Liver (tissue), 9 donors: ENCODE data around the gene NGFR. TPM values are rescaled to one million over a fixed set of nuclear protein-coding genes. Genes with fewer than 3 reads are reported as not detected.

Source experiments
- DNase-seq: peaks from one replicate; pipeline ENCODE4 v3.0.0-alpha.2; 2017; ENCODE audit warnings: low spot score
- H3K27ac ChIP-seq, 2 donors: one replicate each; pipeline ENCODE4 v1.7.0; 2013; ENCODE audit warnings: inconsistent platforms in 2 of 2, low read length in 2 of 2, control low read depth in 1 of 2, low read depth in 1 of 2, mild to moderate bottlenecking in 1 of 2
- H3K27me3 ChIP-seq, 4 donors: one replicate each; pipeline versions ENCODE4 v1.6.1 to v1.7.0; 2013; ENCODE audit warnings: low read length in 3 of 4, inconsistent platforms in 1 of 4, mild to moderate bottlenecking in 1 of 4, moderate library complexity in 1 of 4; ENCODE audit not compliant: control insufficient read depth in 4 of 4, insufficient read depth in 4 of 4
- H3K36me3 ChIP-seq, 4 donors: one replicate each; pipeline versions ENCODE4 v1.6.1 to v1.7.0; 2013; ENCODE audit warnings: low read length in 3 of 4, mild to moderate bottlenecking in 3 of 4, low read depth in 1 of 4, moderate library complexity in 1 of 4; ENCODE audit not compliant: control insufficient read depth in 4 of 4, insufficient read depth in 3 of 4
- H3K4me1 ChIP-seq, 4 donors: one replicate each; pipeline versions ENCODE4 v1.6.1 to v1.7.0; 2013; ENCODE audit warnings: low read length in 3 of 4, mild to moderate bottlenecking in 3 of 4, moderate library complexity in 1 of 4; ENCODE audit not compliant: control insufficient read depth in 4 of 4, insufficient read depth in 4 of 4
- H3K4me3 ChIP-seq, 3 donors: one replicate each; pipeline versions ENCODE4 v1.6.1 to v1.7.0; 2013; ENCODE audit warnings: low read length in 3 of 3, control low read depth in 1 of 3, low read depth in 1 of 3, mild to moderate bottlenecking in 1 of 3
- H3K9ac ChIP-seq, 2 donors: one replicate each; pipeline ENCODE4 v1.7.0; 2013; ENCODE audit warnings: low read length in 2 of 2, mild to moderate bottlenecking in 2 of 2, moderate library complexity in 2 of 2, control low read depth in 1 of 2, low read depth in 1 of 2
- H3K9me3 ChIP-seq, 4 donors: one replicate each; pipeline versions ENCODE4 v1.6.1 to v1.7.0; 2013; ENCODE audit warnings: low read length in 3 of 4; ENCODE audit not compliant: control insufficient read depth in 4 of 4
- EGR1 ChIP-seq, 2 donors: IDR thresholded peaks; 2 replicates each; pipeline ENCODE4 v1.6.1; 2016 to 2018; ENCODE audit warnings: antibody characterized with exemption in 2 of 2, low read depth in 2 of 2
- FOXA2 ChIP-seq: IDR thresholded peaks from 2 replicates; pipeline ENCODE4 v1.6.1; 2016; ENCODE audit warnings: antibody characterized with exemption
- GABPA ChIP-seq, 2 donors: IDR thresholded peaks in 1 of 2; conservative IDR thresholded peaks in 1 of 2; 2 replicates each; pipeline ENCODE4 v1.6.1; 2016; ENCODE audit warnings: antibody characterized with exemption in 2 of 2, mild to moderate bottlenecking in 1 of 2, moderate library complexity in 1 of 2
- HNF4A ChIP-seq, 2 donors: conservative IDR thresholded peaks; 2 replicates each; pipeline ENCODE4 v1.6.1; 2016; ENCODE audit warnings: antibody characterized with exemption in 2 of 2, mild to moderate bottlenecking in 2 of 2
- HNF4G ChIP-seq: IDR thresholded peaks from 2 replicates; pipeline ENCODE4 v1.6.1; 2016; ENCODE audit warnings: antibody characterized with exemption
- JUND ChIP-seq, 2 donors: IDR thresholded peaks; 2 replicates each; pipeline ENCODE4 v1.6.1; 2016; ENCODE audit warnings: antibody characterized with exemption in 2 of 2
- NR2F2 ChIP-seq: IDR thresholded peaks from 2 replicates; pipeline ENCODE4 v1.6.1; 2016; ENCODE audit warnings: antibody characterized with exemption
- RAD21 ChIP-seq, 2 donors: IDR thresholded peaks; 2 replicates each; pipeline ENCODE4 v1.6.1; 2016; ENCODE audit warnings: antibody characterized with exemption in 2 of 2, mild to moderate bottlenecking in 2 of 2
- REST ChIP-seq: IDR thresholded peaks from 2 replicates; pipeline ENCODE4 v1.6.1; 2016; ENCODE audit warnings: antibody characterized with exemption, mild to moderate bottlenecking
- SP1 ChIP-seq: IDR thresholded peaks from 2 replicates; pipeline ENCODE4 v1.6.1; 2018; ENCODE audit warnings: antibody characterized with exemption, mild to moderate bottlenecking
- TAF1 ChIP-seq: conservative IDR thresholded peaks from 2 replicates; pipeline ENCODE4 v1.6.1; 2016; ENCODE audit warnings: antibody characterized with exemption, mild to moderate bottlenecking
- YY1 ChIP-seq: IDR thresholded peaks from 2 replicates; pipeline ENCODE4 v1.6.1; 2016; ENCODE audit warnings: antibody characterized with exemption, mild to moderate bottlenecking
- ZBTB33 ChIP-seq: IDR thresholded peaks from 2 replicates; pipeline ENCODE4 v1.6.1; 2016; ENCODE audit warnings: antibody characterized with exemption
- WGBS: extraction: QIAGEN DNeasy Blood & Tissue Kit; methylation state at CpG from one replicate; pipeline ENCODE4 v1.1.7; 2013; 5-methylcytosine and 5-hydroxymethylcytosine counted together
- polyA plus RNA-seq, 2 donors: library from polyadenylated mRNA; stranded (reverse) in 1 of 2; unstranded in 1 of 2; fragments of 200-250 nt in 1 of 2; fragments of >200 nt in 1 of 2; fragmentation: Nextera tagmentation in 1 of 2; extraction: Ambion mirVana in 1 of 2; gene quantifications; one replicate each; pipeline versions ENCODE4 v1.2.1 to v1.2.3, GENCODE V29; 2013 to 2015
- total RNA-seq, 2 donors: library from RNA; depleted of rRNA; stranded (reverse); fragments of >200 nt; gene quantifications; one replicate each; pipeline ENCODE4 v1.2.3, GENCODE V29; 2014
- TF ChIP-seq, protein P1 (sequence below): fragments of 150-350 bp; IDR thresholded peaks from 2 replicates; pipeline ENCODE4 v1.5.1; 2017; ENCODE audit warnings: improper control_type of control experiment, low read depth, low read length; ENCODE audit not compliant: missing input control
- donor health status: healthy.
- donor health status: healthy.
- donor health status: healthy.
- donor health status: healthy.
- donor health status: healthy.

The NGFR gene
- total and polyA plus RNA-seq, 4 donors, result 6.9 to 11.0 (median 10.5) TPM

GRCh38 chr17:49459401-49459984 is 35.6 kb upstream of the NGFR start:
- TF ChIP-seq GABPA (IDR thresholded peaks at IDR 0.05 in 1 of 2, conservative IDR thresholded peaks at IDR 0.05 in 1 of 2) (no peak), REST (no peak), HNF4G (no peak), NR2F2 (no peak), ZBTB33 (no peak), SP1 (no peak), TAF1 (no peak), JUND (IDR thresholded peaks at IDR 0.05) (no peak), RAD21 (IDR thresholded peaks at IDR 0.05) (no peak), EGR1 (IDR thresholded peaks at IDR 0.05; ENCODE audit: low read depth in 2 of 2) (no peak)
- TF ChIP-seq, protein P1, sequence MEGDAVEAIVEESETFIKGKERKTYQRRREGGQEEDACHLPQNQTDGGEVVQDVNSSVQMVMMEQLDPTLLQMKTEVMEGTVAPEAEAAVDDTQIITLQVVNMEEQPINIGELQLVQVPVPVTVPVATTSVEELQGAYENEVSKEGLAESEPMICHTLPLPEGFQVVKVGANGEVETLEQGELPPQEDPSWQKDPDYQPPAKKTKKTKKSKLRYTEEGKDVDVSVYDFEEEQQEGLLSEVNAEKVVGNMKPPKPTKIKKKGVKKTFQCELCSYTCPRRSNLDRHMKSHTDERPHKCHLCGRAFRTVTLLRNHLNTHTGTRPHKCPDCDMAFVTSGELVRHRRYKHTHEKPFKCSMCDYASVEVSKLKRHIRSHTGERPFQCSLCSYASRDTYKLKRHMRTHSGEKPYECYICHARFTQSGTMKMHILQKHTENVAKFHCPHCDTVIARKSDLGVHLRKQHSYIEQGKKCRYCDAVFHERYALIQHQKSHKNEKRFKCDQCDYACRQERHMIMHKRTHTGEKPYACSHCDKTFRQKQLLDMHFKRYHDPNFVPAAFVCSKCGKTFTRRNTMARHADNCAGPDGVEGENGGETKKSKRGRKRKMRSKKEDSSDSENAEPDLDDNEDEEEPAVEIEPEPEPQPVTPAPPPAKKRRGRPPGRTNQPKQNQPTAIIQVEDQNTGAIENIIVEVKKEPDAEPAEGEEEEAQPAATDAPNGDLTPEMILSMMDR, result no peak
- no peak overlapping the region for H3K27ac ChIP-seq
- no peak for DNase-seq
- H3K9me3 ChIP-seq, result peaks cover 0 to 8% (median under 1%) of the 10 kb centered on the region in 4 donors
- H3K36me3 ChIP-seq, result no peaks in the 10 kb centered on the region
- peaks cover 0 to 18% (median 3%) of the 10 kb centered on the region in 4 donors for H3K27me3 ChIP-seq
- H3K4me3 ChIP-seq, result no peak overlapping the region
- H3K4me1 ChIP-seq, result no peaks in the 10 kb centered on the region
- WGBS, result 37% methylated on average over 7 of the region's 7 CpGs
- no peak overlapping the region for H3K9ac ChIP-seq

- TF ChIP-seq HNF4A (conservative IDR thresholded peaks at IDR 0.05), result no peak
- no peak for TF ChIP-seq TAF1
- TF ChIP-seq ZBTB33, result no peak
- no peak for TF ChIP-seq FOXA2
- no peak for TF ChIP-seq EGR1 (IDR thresholded peaks at IDR 0.05; ENCODE audit: low read depth in 2 of 2)
- no peak for TF ChIP-seq GABPA (IDR thresholded peaks at IDR 0.05 in 1 of 2, conservative IDR thresholded peaks at IDR 0.05 in 1 of 2)
- no peak for TF ChIP-seq HNF4G
- TF ChIP-seq NR2F2, result no peak
- no peak for TF ChIP-seq YY1
- TF ChIP-seq, protein P1, result no peak
- Histone ChIP-seq H3K27ac (no peak overlapping the region), H3K36me3 (no peaks in the 10 kb centered on the region), H3K4me3 (no peak overlapping the region), H3K27me3 (peaks cover 0 to 18% (median 3%) of the 10 kb centered on the region in 4 donors), H3K4me1 (no peaks in the 10 kb centered on the region), H3K9ac (no peak overlapping the region), H3K9me3 (peaks cover 0 to 8% (median under 1%) of the 10 kb centered on the region in 4 donors)
- WGBS, result 72% methylated on average over 7 of the region's 7 CpGs
- no peak for DNase-seq
Measured at GRCh38 chr17:49460401-49460800, 34.7 kb upstream of the NGFR start.
